Stomach (tissue), 8 donors: ENCODE measurements around the gene DMC1. TPM values are rescaled to one million over a fixed set of nuclear protein-coding genes. Genes with fewer than 3 reads are reported as not detected.

ENCODE experiments used
- polyA plus RNA-seq, 3 donors: library from polyadenylated mRNA; stranded (reverse); fragments of 200-250 nt; gene quantifications; one replicate each; pipeline ENCODE4 v1.2.3, GENCODE V29; 2013
- total RNA-seq, 5 donors: library from RNA; depleted of rRNA; stranded (reverse); fragments of >200 nt; gene quantifications; one replicate each; pipeline versions ENCODE4 v1.1.0 to v1.2.3, GENCODE V29; 2014 to 2016
- donor health status: healthy with polysubstance abuse.
- donor health status: Bipolar disorder and iron deficiency.
- donor health status: healthy.

The DMC1 gene
- total and polyA plus RNA-seq, 8 donors = 0.37 to 10.1 (median 0.45) TPM; not detected in 4

Other genes starting within 250 kb of the DMC1 start
- not detected for gene KCNJ4, start 115.0 kb downstream of the DMC1 start, total RNA-seq
- not detected for gene KCNJ4, start 115.0 kb downstream of the DMC1 start, polyA plus RNA-seq
- 10 to 100 TPM in 3 of 5 donors, 1 to 10 TPM in 1, not detected in 1; 3.6 to 30.7 (median 11.6) TPM for gene KDELR3, start 102.1 kb downstream of the DMC1 start, total RNA-seq
- gene KDELR3, start 102.1 kb downstream of the DMC1 start, polyA plus RNA-seq = 10 to 100 TPM in 1 of 3 donors, 1 to 10 TPM in 2; 6.4 to 12.8 (median 6.8) TPM
- 1,000 to 10,000 TPM in 2 of 5 donors, 100 to 1,000 TPM in 3; 485 to 4,611 (median 706) TPM for gene DDX17, start 63.9 kb downstream of the DMC1 start, total RNA-seq
- 100 to 1,000 TPM in 1 of 3 donors, 10 to 100 TPM in 2; 59.5 to 133 (median 79.3) TPM for gene DDX17, start 63.9 kb downstream of the DMC1 start, polyA plus RNA-seq
- gene FAM227A, start 86.2 kb upstream of the DMC1 start, total RNA-seq = 10 to 100 TPM in 1 of 5 donors, 1 to 10 TPM in 2, under 1 TPM in 2; under 0.01 to 39.1 (median 1.2) TPM
- 1 to 10 TPM in 1 of 3 donors, under 1 TPM in 2; 0.23 to 2.0 (median 0.44) TPM for gene FAM227A, start 86.2 kb upstream of the DMC1 start, polyA plus RNA-seq
- gene CBY1, start 86.5 kb upstream of the DMC1 start, total RNA-seq = 10 to 100 TPM in 2 of 5 donors, 1 to 10 TPM in 3; 1.8 to 38.4 (median 9.9) TPM
- gene CBY1, start 86.5 kb upstream of the DMC1 start, polyA plus RNA-seq = 10 to 100 TPM; 40.9 to 43.6 (median 41.3) TPM
- 10 to 100 TPM; 22.6 to 66.5 (median 26.1) TPM for gene TOMM22, start 111.8 kb upstream of the DMC1 start, total RNA-seq
- 10 to 100 TPM; 31.5 to 58.2 (median 43.3) TPM for gene TOMM22, start 111.8 kb upstream of the DMC1 start, polyA plus RNA-seq
- gene JOSD1, start 130.8 kb upstream of the DMC1 start, total RNA-seq = 10 to 100 TPM; 21.0 to 66.1 (median 35.7) TPM
- 10 to 100 TPM; 17.9 to 45.1 (median 20.8) TPM for gene JOSD1, start 130.8 kb upstream of the DMC1 start, polyA plus RNA-seq
- 100 to 1,000 TPM in 1 of 5 donors, 10 to 100 TPM in 4; 23.8 to 199 (median 41.6) TPM for gene GTPBP1, start 135.8 kb upstream of the DMC1 start, total RNA-seq
- gene GTPBP1, start 135.8 kb upstream of the DMC1 start, polyA plus RNA-seq = 10 to 100 TPM in 2 of 3 donors, 1 to 10 TPM in 1; 9.2 to 18.6 (median 11.0) TPM
- 100 to 1,000 TPM; 108 to 387 (median 142) TPM for gene SUN2, start 185.8 kb upstream of the DMC1 start, total RNA-seq
- 10 to 100 TPM; 25.3 to 51.8 (median 26.4) TPM for gene SUN2, start 185.8 kb upstream of the DMC1 start, polyA plus RNA-seq
- gene DNAL4, start 224.0 kb upstream of the DMC1 start, total RNA-seq = 10 to 100 TPM in 4 of 5 donors, under 1 TPM in 1; 0.58 to 33.0 (median 11.2) TPM
- 10 to 100 TPM; 15.9 to 22.5 (median 21.4) TPM for gene DNAL4, start 224.0 kb upstream of the DMC1 start, polyA plus RNA-seq